Caco-2 (cell line): ENCODE results near the gene GRIPAP1. TPM values are rescaled to one million over a fixed set of nuclear protein-coding genes. Genes with fewer than 3 reads are reported as not detected.

Experiments used
- BruUV-seq: library from RNA; stranded (reverse); fragments of 400-500 nt; replicated peaks from 2 replicates; lab custom pipeline; 2021; lab: Mats Ljungman, UMichigan
- CTCF ChIA-PET: fragments of 300-600 bp; sonication (Branson Sonifier 250); formaldehyde crosslinking; loops from one replicate; lab custom pipeline; 2022; ENCODE audit warnings: antibody characterized with exemption; lab: Charles Lee
- POLR2A ChIA-PET: fragments of 300-600 bp; sonication (Branson Sonifier 250); formaldehyde crosslinking; loops from one replicate; lab custom pipeline; 2022; ENCODE audit warnings: antibody characterized with exemption; lab: Charles Lee
- DNase-seq, 2 experiments: peaks; one replicate each; pipeline versions ENCODE4 v3.0.0 to v3.0.0-alpha.2; 2020 to 2022
- H3K27me3 ChIP-seq: replicated peaks from 2 replicates; pipeline ENCODE4 v1.6.0; 2011; ENCODE audit warnings: low read length; ENCODE audit not compliant: control insufficient read depth, insufficient read depth
- H3K36me3 ChIP-seq: 2 replicates; pipeline ENCODE4 v1.5.1; 2011; ENCODE audit warnings: low read length; ENCODE audit not compliant: control insufficient read depth, insufficient read depth
- H3K4me1 ChIP-seq: fragments of 250-450 bp; sonication (Bioruptor Pico); 2 replicates; pipeline ENCODE4 v1.5.1; 2020; ENCODE audit warnings: mild to moderate bottlenecking
- H3K4me3 ChIP-seq: 2 replicates; pipeline ENCODE4 v1.5.1; 2011; ENCODE audit warnings: low read depth, mild to moderate bottlenecking, control low read depth, low read length
- H3K9me3 ChIP-seq: fragments of 250-450 bp; sonication (Bioruptor Pico); 2 replicates; pipeline ENCODE4 v1.5.1; 2020; ENCODE audit warnings: mild to moderate bottlenecking, moderate library complexity
- H3K27ac Mint-ChIP-seq: one replicate; pipeline ENCODE4 v1.8.0; 2022; ENCODE audit warnings: mixed read lengths; ENCODE audit not compliant: unreplicated experiment
- H3K27me3 Mint-ChIP-seq: one replicate; pipeline ENCODE4 v1.8.0; 2022; ENCODE audit warnings: mixed read lengths; ENCODE audit not compliant: insufficient read depth, unreplicated experiment
- H3K36me3 Mint-ChIP-seq: one replicate; pipeline ENCODE4 v1.8.0; 2022; ENCODE audit warnings: mild to moderate bottlenecking, mixed read lengths; ENCODE audit not compliant: insufficient read depth, unreplicated experiment
- H3K4me1 Mint-ChIP-seq: one replicate; pipeline ENCODE4 v1.8.0; 2022; ENCODE audit warnings: low read depth, mixed read lengths; ENCODE audit not compliant: unreplicated experiment
- H3K4me3 Mint-ChIP-seq: one replicate; pipeline ENCODE4 v1.8.0; 2022; ENCODE audit warnings: mild to moderate bottlenecking, moderate library complexity, mixed read lengths; ENCODE audit not compliant: unreplicated experiment
- H3K9me3 Mint-ChIP-seq: one replicate; pipeline ENCODE4 v1.8.0; 2022; ENCODE audit warnings: mixed read lengths; ENCODE audit not compliant: unreplicated experiment
- intact Hi-C: fragments of 100-400 bp; cut with micrococcal nuclease; formaldehyde crosslinking; loops from one replicate; pipeline ENCODE4 v1.10.0; 2022; ENCODE audit not compliant: unreplicated experiment
- total RNA-seq: library from RNA; stranded (reverse); gene quantifications from 2 replicates; pipeline ENCODE4 v1.2.3, GENCODE V29; 2022
- TF ChIP-seq, protein P1 (sequence below), 2 experiments: fragments of 200-600 bp in 1 of 2; IDR thresholded peaks; 1 replicate in 1 of 2; 2 replicates in 1 of 2; pipeline versions ENCODE4 v1.5.1 to v1.8.0; 2011 to 2022; ENCODE audit warnings: antibody characterized with exemption in 1 of 2, control low read depth in 1 of 2, inconsistent platforms in 1 of 2, low read depth in 1 of 2, low read length in 1 of 2, mild to moderate bottlenecking in 1 of 2, moderate library complexity in 1 of 2; ENCODE audit not compliant: insufficient read depth in 1 of 2, severe bottlenecking in 1 of 2, unreplicated experiment in 1 of 2

GRIPAP1 gene
- total RNA-seq, 1 experiment from 2014 or later: 43.6 TPM

GRCh38 chrX:48975541-48975940 lies 26.5 kb downstream of the GRIPAP1 start:
- Mint-ChIP-seq H3K9me3 (no peaks in the 10 kb centered on the region), H3K4me1 (no peaks in the 10 kb centered on the region), H3K27ac (no peak overlapping the region), H3K27me3 (no peaks in the 10 kb centered on the region), H3K4me3 (no peak overlapping the region), H3K36me3 (peaks cover 48% of the 10 kb centered on the region)
- TF ChIP-seq, protein P1, sequence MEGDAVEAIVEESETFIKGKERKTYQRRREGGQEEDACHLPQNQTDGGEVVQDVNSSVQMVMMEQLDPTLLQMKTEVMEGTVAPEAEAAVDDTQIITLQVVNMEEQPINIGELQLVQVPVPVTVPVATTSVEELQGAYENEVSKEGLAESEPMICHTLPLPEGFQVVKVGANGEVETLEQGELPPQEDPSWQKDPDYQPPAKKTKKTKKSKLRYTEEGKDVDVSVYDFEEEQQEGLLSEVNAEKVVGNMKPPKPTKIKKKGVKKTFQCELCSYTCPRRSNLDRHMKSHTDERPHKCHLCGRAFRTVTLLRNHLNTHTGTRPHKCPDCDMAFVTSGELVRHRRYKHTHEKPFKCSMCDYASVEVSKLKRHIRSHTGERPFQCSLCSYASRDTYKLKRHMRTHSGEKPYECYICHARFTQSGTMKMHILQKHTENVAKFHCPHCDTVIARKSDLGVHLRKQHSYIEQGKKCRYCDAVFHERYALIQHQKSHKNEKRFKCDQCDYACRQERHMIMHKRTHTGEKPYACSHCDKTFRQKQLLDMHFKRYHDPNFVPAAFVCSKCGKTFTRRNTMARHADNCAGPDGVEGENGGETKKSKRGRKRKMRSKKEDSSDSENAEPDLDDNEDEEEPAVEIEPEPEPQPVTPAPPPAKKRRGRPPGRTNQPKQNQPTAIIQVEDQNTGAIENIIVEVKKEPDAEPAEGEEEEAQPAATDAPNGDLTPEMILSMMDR (IDR thresholded peaks at IDR 0.05; ENCODE audit: insufficient read depth in 1 of 2, low read depth in 1 of 2, low read length in 1 of 2, severe bottlenecking in 1 of 2, unreplicated experiment in 1 of 2): no peak
- no peak for DNase-seq
- CTCF ChIA-PET: no interaction called here
- Histone ChIP-seq H3K27me3 (no peaks in the 10 kb centered on the region), H3K4me1 (no peaks in the 10 kb centered on the region), H3K36me3 (no peaks in the 10 kb centered on the region; the same call in 1 of the 2 replicates), H3K4me3 (no peak overlapping the region), H3K9me3 (no peaks in the 10 kb centered on the region)
- BruUV-seq: no TSS peak
- POLR2A ChIA-PET: no interaction called here
- intact Hi-C loops: no loop called here

GRCh38 chrX:48975041-48975440 lies 27.0 kb downstream of the GRIPAP1 start:
- no peak overlapping the region for H3K27ac Mint-ChIP-seq
- no peak for DNase-seq
- intact Hi-C loops: no loop called here
- H3K4me3 ChIP-seq: no peak overlapping the region
- H3K4me1 ChIP-seq: no peaks in the 10 kb centered on the region
- no TSS peak for BruUV-seq
- peaks cover 43% of the 10 kb centered on the region for H3K36me3 Mint-ChIP-seq
- no peak overlapping the region for H3K4me3 Mint-ChIP-seq
- CTCF ChIA-PET: no interaction called here
- no peaks in the 10 kb centered on the region for H3K9me3 Mint-ChIP-seq
- H3K27me3 ChIP-seq: no peaks in the 10 kb centered on the region
- no peaks in the 10 kb centered on the region for H3K9me3 ChIP-seq
- POLR2A ChIA-PET: no interaction called here
- H3K4me1 Mint-ChIP-seq: no peaks in the 10 kb centered on the region
- TF ChIP-seq, protein P1 (IDR thresholded peaks at IDR 0.05; ENCODE audit: insufficient read depth in 1 of 2, low read depth in 1 of 2, low read length in 1 of 2, severe bottlenecking in 1 of 2, unreplicated experiment in 1 of 2): no peak
- no peaks in the 10 kb centered on the region for H3K27me3 Mint-ChIP-seq
- H3K36me3 ChIP-seq: no peaks in the 10 kb centered on the region; the same call in 1 of the 2 replicates

DNA sequence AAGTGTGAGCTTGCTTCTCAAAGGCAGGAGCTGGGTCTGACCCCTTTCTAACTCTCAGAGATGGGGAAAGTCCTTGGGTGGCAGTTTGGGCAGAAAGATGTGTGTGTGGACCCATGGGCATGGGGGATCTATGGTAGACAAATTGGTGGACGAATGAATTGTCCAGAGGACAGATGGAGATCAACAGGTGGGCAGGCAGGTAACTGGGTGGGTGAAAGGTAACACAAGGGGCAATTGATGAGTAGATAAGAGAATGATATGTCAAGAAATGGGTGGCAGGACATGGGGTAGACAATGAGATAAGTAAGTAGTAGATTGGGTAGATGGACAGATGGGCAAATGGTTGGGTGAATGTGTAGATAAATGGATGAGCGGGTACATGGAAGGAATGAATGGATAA lies 27.5 kb downstream of the GRIPAP1 start:
- Mint-ChIP-seq H3K36me3 (peaks cover 43% of the 10 kb centered on the region), H3K9me3 (no peaks in the 10 kb centered on the region), H3K4me3 (no peak overlapping the region), H3K27ac (no peak overlapping the region), H3K27me3 (no peaks in the 10 kb centered on the region), H3K4me1 (no peaks in the 10 kb centered on the region)
- H3K27me3 ChIP-seq: no peaks in the 10 kb centered on the region
- intact Hi-C loops: no loop called here
- POLR2A ChIA-PET: no interaction called here
- TF ChIP-seq, protein P1 (IDR thresholded peaks at IDR 0.05; ENCODE audit: insufficient read depth in 1 of 2, low read depth in 1 of 2, low read length in 1 of 2, severe bottlenecking in 1 of 2, unreplicated experiment in 1 of 2): no peak
- CTCF ChIA-PET: no interaction called here
- no peaks in the 10 kb centered on the region for H3K4me1 ChIP-seq
- DNase-seq: no peak
- no TSS peak for BruUV-seq
- H3K36me3 ChIP-seq: no peaks in the 10 kb centered on the region; the same call in 1 of the 2 replicates
- no peaks in the 10 kb centered on the region for H3K9me3 ChIP-seq
- H3K4me3 ChIP-seq: no peak overlapping the region
